IPS-18c (cell line): ENCODE data around the gene NLRP3.
"Not testable (repeated sequence)": the region's sequence is repeated elsewhere in the genome, so short reads cannot be mapped to it uniquely, and the experiment has no call there.

ENCODE experiments used
- H3K4me3 ChIP-seq: 2 replicates; pipeline ENCODE4 v1.7.0; 2013; ENCODE audit warnings: low read depth, mild to moderate bottlenecking, low read length, moderate library complexity; ENCODE audit not compliant: insufficient read depth
- H3K9me3 ChIP-seq: one replicate; pipeline ENCODE4 v1.6.1; 2013; ENCODE audit warnings: mild to moderate bottlenecking, low read length, moderate library complexity; ENCODE audit not compliant: control insufficient read depth, insufficient read depth

Gene NLRP3

GRCh38 chr1:247386687-247387086 lies 29.3 kb upstream of the NLRP3 start:
- Histone ChIP-seq H3K4me3 (no peak overlapping the region), H3K9me3 (peaks cover 3% of the 10 kb centered on the region)

- Histone ChIP-seq H3K9me3 (peaks cover 3% of the 10 kb centered on the region), H3K4me3 (no peak overlapping the region)
These were observed 28.9 kb upstream of the NLRP3 start for GRCh38 chr1:247387096-247387495.

GRCh38 chr1:247387565-247387964 lies 28.4 kb upstream of the NLRP3 start:
- H3K4me3 ChIP-seq: no peak overlapping the region

GRCh38 chr1:247390116-247390791 lies 25.7 kb upstream of the NLRP3 start:
- H3K9me3 ChIP-seq: no peaks in the 10 kb centered on the region
- no peak overlapping the region for H3K4me3 ChIP-seq

More at GRCh38 chr1:247387565-247387964, 28.4 kb upstream of the NLRP3 start:
- H3K9me3 ChIP-seq: peaks cover 3% of the 10 kb centered on the region

GRCh38 chr1:247390996-247391395 lies 25.0 kb upstream of the NLRP3 start:
- Histone ChIP-seq H3K4me3 (no peak overlapping the region), H3K9me3 (no peaks in the 10 kb centered on the region)

- Histone ChIP-seq H3K9me3 (no peaks in the 10 kb centered on the region), H3K4me3 (no peak overlapping the region)
These were observed 23.9 kb upstream of the NLRP3 start for GRCh38 chr1:247392088-247392487.

GRCh38 chr1:247395075-247395474 lies 20.9 kb upstream of the NLRP3 start:
- H3K4me3 ChIP-seq, H3K9me3 ChIP-seq: not testable (repeated sequence)

- no peaks in the 10 kb centered on the region for H3K9me3 ChIP-seq
- no peak overlapping the region for H3K4me3 ChIP-seq
These were observed 15.3 kb upstream of the NLRP3 start for GRCh38 chr1:247400685-247401084.

- H3K9me3 ChIP-seq: no peaks in the 10 kb centered on the region
- no peak overlapping the region for H3K4me3 ChIP-seq
These were observed 14.5 kb upstream of the NLRP3 start for GRCh38 chr1:247401310-247402119.

GRCh38 chr1:247402120-247402675 lies 13.8 kb upstream of the NLRP3 start:
- Histone ChIP-seq H3K9me3 (no peaks in the 10 kb centered on the region), H3K4me3 (no peak overlapping the region)

- no peak overlapping the region for H3K4me3 ChIP-seq
- no peaks in the 10 kb centered on the region for H3K9me3 ChIP-seq
These were observed 9.8 kb upstream of the NLRP3 start for GRCh38 chr1:247406014-247406656.

GRCh38 chr1:247407180-247407616 lies 8.8 kb upstream of the NLRP3 start:
- Histone ChIP-seq H3K9me3 (no peaks in the 10 kb centered on the region), H3K4me3 (no peak overlapping the region)

GRCh38 chr1:247408100-247408499 lies 7.9 kb upstream of the NLRP3 start:
- Histone ChIP-seq H3K9me3 (no peaks in the 10 kb centered on the region), H3K4me3 (no peak overlapping the region)

- Histone ChIP-seq H3K4me3 (no peak overlapping the region), H3K9me3 (no peaks in the 10 kb centered on the region)
These were observed 6.0 kb upstream of the NLRP3 start for GRCh38 chr1:247409869-247410544.

- H3K4me3 ChIP-seq: no peak overlapping the region
- no peaks in the 10 kb centered on the region for H3K9me3 ChIP-seq
These were observed 4.2 kb upstream of the NLRP3 start for GRCh38 chr1:247411621-247412327.

- Histone ChIP-seq H3K4me3 (no peak overlapping the region), H3K9me3 (no peaks in the 10 kb centered on the region)
These were observed 1.9 kb downstream of the NLRP3 start for GRCh38 chr1:247417831-247418230.

- no peaks in the 10 kb centered on the region for H3K9me3 ChIP-seq
- no peak overlapping the region for H3K4me3 ChIP-seq
These were observed 3.4 kb downstream of the NLRP3 start for GRCh38 chr1:247419336-247419735.
